ENCODE data around the gene CNPY1. TPM values are rescaled to one million over a fixed set of nuclear protein-coding genes. Genes with fewer than 3 reads are reported as not detected.

Gene CNPY1
- total RNA-seq, 1 experiment from 2014 or later: not detected

DNA sequence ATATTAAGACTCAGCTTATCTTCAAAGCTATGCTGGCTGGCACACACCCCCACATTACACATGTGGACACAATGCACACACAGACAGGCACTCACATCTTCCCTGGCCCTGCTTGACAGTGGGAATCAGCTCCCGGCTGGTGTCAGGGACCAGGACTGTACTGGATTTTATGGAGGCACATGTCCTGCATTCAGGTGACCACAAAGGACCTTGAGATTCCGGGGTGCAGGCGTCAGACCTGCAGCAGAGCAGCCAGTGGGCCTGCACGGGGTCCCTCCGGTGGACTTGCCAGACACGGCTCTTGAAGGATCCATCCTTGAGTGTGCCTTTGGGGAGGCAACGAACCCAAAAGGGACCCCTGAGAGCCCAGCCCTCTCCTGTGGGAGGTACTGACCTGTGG, 1.9 kb downstream of the CNPY1 start:
- no peaks in the 10 kb centered on the region for H3K79me1 ChIP-seq (ENCODE audit: insufficient read depth, low read depth, low read length, poor library complexity, severe bottlenecking)
- H3T11ph ChIP-seq (ENCODE audit: low read length): no peak overlapping the region
- no peak overlapping the region for H2BK12ac ChIP-seq (ENCODE audit: insufficient read length, low read depth, low read length)
- no peaks in the 10 kb centered on the region for H3K9me3 ChIP-seq (ENCODE audit: control insufficient read depth, low read depth, low read length)
- no peak overlapping the region for H3K27ac Mint-ChIP-seq
- no peaks in the 10 kb centered on the region for H3K36me3 Mint-ChIP-seq (ENCODE audit: insufficient read depth in 1 of 3, low read depth in 3 of 3)
- no peaks in the 10 kb centered on the region for H3K79me2 ChIP-seq (ENCODE audit: insufficient read depth, low read length)
- TF ChIP-seq CTCF (conservative IDR thresholded peaks at IDR 0.05): no peak
- no peak overlapping the region for H4K5ac ChIP-seq (ENCODE audit: insufficient read length, low read depth, low read length)
- no peaks in the 10 kb centered on the region for H4K20me1 ChIP-seq (ENCODE audit: control insufficient read depth, insufficient read depth, insufficient read length)
- H3K4me1 ChIP-seq (ENCODE audit: insufficient read depth, low read length): no peaks in the 10 kb centered on the region
- H3K9me3 Mint-ChIP-seq: no peaks in the 10 kb centered on the region
- DNase-seq: no peak
- no peak overlapping the region for H3K27ac ChIP-seq (ENCODE audit: insufficient read length, low read depth, low read length)
- H3K27me3 ChIP-seq (ENCODE audit: insufficient read depth, low read length): no peaks in the 10 kb centered on the region; the same call in 1 of the 2 replicates
- no peak overlapping the region for H2AK5ac ChIP-seq (ENCODE audit: insufficient read length, low read length)
- no peak overlapping the region for H3K14ac ChIP-seq (ENCODE audit: insufficient read depth, low read length)
- H3K4me2 ChIP-seq (ENCODE audit: insufficient read depth, insufficient read length, low read length): no peak overlapping the region
- H3K56ac ChIP-seq (ENCODE audit: insufficient read length, low read depth, low read length): no peak overlapping the region
- H2BK120ac ChIP-seq (ENCODE audit: low read depth, low read length, poor library complexity, severe bottlenecking): no peak overlapping the region
- H3K4ac ChIP-seq (ENCODE audit: low read depth, low read length): no peak overlapping the region
- H4K91ac ChIP-seq (ENCODE audit: insufficient read length, low read depth, low read length): no peak overlapping the region
- H3K4me1 Mint-ChIP-seq: peaks cover 9 to 15% of the 10 kb centered on the region in 2 experiments
- H3K4me3 Mint-ChIP-seq: no peak overlapping the region
- H2AFZ ChIP-seq (ENCODE audit: low read length): no peak overlapping the region
- no peak overlapping the region for H2BK5ac ChIP-seq (ENCODE audit: insufficient read length, low read length)
- no CpG with 5 or more reads among the region's 7 CpGs for WGBS (ENCODE audit: extremely low coverage, insufficient read length, low lambda C conversion rate)
- H3K9ac ChIP-seq (ENCODE audit: extremely low read depth, insufficient read length, low read length): no peak overlapping the region
- H3K27me3 Mint-ChIP-seq (ENCODE audit: low read depth): peaks cover 37% of the 10 kb centered on the region
- H3K23me2 ChIP-seq (ENCODE audit: insufficient read length, low read depth, low read length, poor library complexity, severe bottlenecking): no peaks in the 10 kb centered on the region
- no peak overlapping the region for H3K23ac ChIP-seq (ENCODE audit: insufficient read length, low read depth, low read length)
- no peak overlapping the region for H2BK20ac ChIP-seq (ENCODE audit: low read depth, low read length, poor library complexity, severe bottlenecking)
- no peak overlapping the region for H3K18ac ChIP-seq (ENCODE audit: insufficient read length, low read depth, low read length)
- no peak overlapping the region for H2BK15ac ChIP-seq (ENCODE audit: low read depth, low read length)
- no peak overlapping the region for H4K8ac ChIP-seq (replicated peaks; ENCODE audit: insufficient read length, low read depth, low read length)

Measured in H9 (cell line).